GM23248 (cell line): Measurements from ENCODE around the gene CEP41. TPM values are rescaled to one million over a fixed set of nuclear protein-coding genes. Genes with fewer than 3 reads are reported as not detected.
A peak's percentile ranks its signal among the peaks of the same experiment; 100 is the strongest.
"Not testable (repeated sequence)": the region's sequence is repeated elsewhere in the genome, so short reads cannot be mapped to it uniquely, and the experiment has no call there.

ENCODE experiments used
- DNase-seq: peaks from one replicate; pipeline ENCODE4 v3.0.0-alpha.2; 2015
- H2AFZ ChIP-seq: fragments of 200-600 bp; sonication (generic); 2 replicates; pipeline ENCODE4 v1.6.1; 2016; ENCODE audit warnings: antibody characterized with exemption
- H3F3A ChIP-seq: fragments of 200-600 bp; sonication (generic); 2 replicates; pipeline ENCODE4 v1.6.1; 2016; ENCODE audit warnings: mild to moderate bottlenecking, antibody characterized with exemption, mixed run types; ENCODE audit not compliant: insufficient read depth
- H3K27ac ChIP-seq: fragments of 200-600 bp; sonication (generic); 2 replicates; pipeline ENCODE4 v1.5.1; 2016; ENCODE audit warnings: mild to moderate bottlenecking
- H3K27me3 ChIP-seq: fragments of 200-600 bp; sonication (generic); replicated peaks from 2 replicates; pipeline ENCODE4 v1.6.1; 2016; ENCODE audit warnings: mild to moderate bottlenecking; ENCODE audit not compliant: insufficient read depth
- H3K36me3 ChIP-seq: fragments of 200-600 bp; sonication (generic); 2 replicates; pipeline ENCODE4 v1.6.1; 2016; ENCODE audit warnings: low read depth, mild to moderate bottlenecking
- H3K4me1 ChIP-seq: fragments of 200-600 bp; sonication (generic); 2 replicates; pipeline ENCODE4 v1.6.1; 2016; ENCODE audit warnings: mild to moderate bottlenecking; ENCODE audit not compliant: insufficient read depth
- H3K4me2 ChIP-seq: fragments of 200-600 bp; sonication (generic); one replicate; pipeline ENCODE4 v1.6.1; 2016; ENCODE audit warnings: mild to moderate bottlenecking; ENCODE audit not compliant: unreplicated experiment
- H3K4me3 ChIP-seq: fragments of 200-600 bp; sonication (generic); 2 replicates; pipeline ENCODE4 v1.5.1; 2016; ENCODE audit warnings: mild to moderate bottlenecking
- H3K79me2 ChIP-seq: fragments of 200-600 bp; sonication (generic); 2 replicates; pipeline ENCODE4 v1.6.1; 2016; ENCODE audit warnings: mild to moderate bottlenecking; ENCODE audit not compliant: insufficient read depth
- H3K9ac ChIP-seq: fragments of 200-600 bp; sonication (generic); 2 replicates; pipeline ENCODE4 v1.6.1; 2016; ENCODE audit warnings: mild to moderate bottlenecking
- H3K9me2 ChIP-seq: fragments of 200-600 bp; sonication (generic); 2 replicates; pipeline ENCODE4 v1.6.1; 2016; ENCODE audit warnings: mixed run types, mild to moderate bottlenecking, moderate library complexity; ENCODE audit not compliant: insufficient read depth
- H3K9me3 ChIP-seq: fragments of 200-600 bp; sonication (generic); one replicate; pipeline ENCODE4 v1.6.1; 2017; ENCODE audit warnings: low read depth
- H4K20me1 ChIP-seq: fragments of 200-600 bp; sonication (generic); 2 replicates; pipeline ENCODE4 v1.6.0; 2016; ENCODE audit not compliant: insufficient read depth
- EZH2 ChIP-seq: fragments of 200-600 bp; sonication (generic); IDR thresholded peaks from 2 replicates; pipeline ENCODE4 v1.6.1; 2018; ENCODE audit warnings: antibody characterized with exemption, mild to moderate bottlenecking; ENCODE audit not compliant: insufficient read depth, poor library complexity, severe bottlenecking
- EZH2phosphoT487 ChIP-seq: fragments of 200-600 bp; sonication (generic); IDR thresholded peaks from 2 replicates; pipeline ENCODE4 v1.6.1; 2018; ENCODE audit warnings: antibody characterized with exemption, moderate library complexity, mild to moderate bottlenecking, low read depth; ENCODE audit not compliant: insufficient read depth
- WGBS, 2 experiments: methylation state at CpG; one replicate each; pipeline ENCODE4 v1.1.6; 2015 to 2017; ENCODE audit warnings: low lambda C conversion rate in 2 of 2, low coverage in 1 of 2; ENCODE audit errors: missing lambda C conversion rate in 2 of 2; 5-methylcytosine and 5-hydroxymethylcytosine counted together
- in situ Hi-C: fragments of 300-500 bp; cut with MboI; formaldehyde crosslinking; loops from 2 replicates; pipeline ENCODE4 v1.15.0; 2020
- polyA plus RNA-seq: library from polyadenylated mRNA; unstranded; fragments of >200 nt; fragmentation: Nextera tagmentation; extraction: Ambion mirVana; gene quantifications from 2 replicates; pipeline ENCODE4 v1.2.1, GENCODE V29; 2016
- total RNA-seq: library from RNA; depleted of rRNA; stranded (reverse); fragments of >200 nt; shearing (Covaris generic); gene quantifications from 2 replicates; pipeline ENCODE4 v1.2.3, GENCODE V29; 2014

Gene CEP41
- total and polyA plus RNA-seq, 2 experiments from 2014 or later, result 18.3 to 32.3 TPM

GRCh38 chr7:130377178-130377577 is 63.6 kb downstream of the CEP41 start:
- H3K79me2 ChIP-seq, result no peaks in the 10 kb centered on the region
- H4K20me1 ChIP-seq, result no peaks in the 10 kb centered on the region
- H3K27me3 ChIP-seq, result no peaks in the 10 kb centered on the region
- H3K4me3 ChIP-seq, result no peak overlapping the region
- no peaks in the 10 kb centered on the region for H3K36me3 ChIP-seq
- no peak overlapping the region for H2AFZ ChIP-seq
- 84 to 93% methylated on average over 6 of the region's 6 CpGs for WGBS, 2 experiments
- H3F3A ChIP-seq, result peaks cover 21% of the 10 kb centered on the region
- H3K9me3 ChIP-seq, result no peaks in the 10 kb centered on the region
- in situ Hi-C loops, result no loop called here
- TF ChIP-seq EZH2 (no peak), EZH2phosphoT487 (no peak)
- no peak for DNase-seq
- H3K27ac ChIP-seq, result no peak overlapping the region
- no peak overlapping the region for H3K4me2 ChIP-seq
- peaks cover 22% of the 10 kb centered on the region for H3K4me1 ChIP-seq
- no peaks in the 10 kb centered on the region for H3K9me2 ChIP-seq
- H3K9ac ChIP-seq, result no peak overlapping the region

DNA sequence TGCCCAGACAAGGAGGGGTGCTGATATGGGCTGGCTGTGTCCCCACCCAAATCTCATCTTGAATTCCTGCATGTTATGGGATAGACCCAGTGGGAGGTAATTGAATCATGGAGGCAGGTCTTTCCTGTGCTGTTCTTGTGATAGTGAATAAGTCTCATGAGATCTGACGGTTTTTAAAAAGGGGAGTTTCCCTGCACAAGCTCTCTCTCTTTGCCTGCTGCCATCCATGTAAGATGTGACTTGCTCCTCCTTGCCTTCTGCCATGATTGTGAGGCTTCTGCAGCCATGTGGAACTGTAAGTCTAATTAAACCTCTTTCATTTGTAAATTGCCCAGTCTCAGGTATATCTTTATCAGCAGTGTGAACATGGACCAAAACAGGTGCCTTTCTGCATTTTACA is 64.4 kb downstream of the CEP41 start:
- H3K4me3 ChIP-seq, H3K36me3 ChIP-seq, H3K4me2 ChIP-seq, H3K9ac ChIP-seq, H3K27ac ChIP-seq, H3K27me3 ChIP-seq, H3K9me3 ChIP-seq, in situ Hi-C loops, H3K9me2 ChIP-seq, H2AFZ ChIP-seq, H4K20me1 ChIP-seq, H3K79me2 ChIP-seq, DNase-seq: not testable (repeated sequence)
- H3K4me1 ChIP-seq, result peaks cover 24% of the 10 kb centered on the region
- H3F3A ChIP-seq, result peaks cover 24% of the 10 kb centered on the region
- WGBS, 2 experiments, result 64 to 94% methylated on average over 1 of the region's 1 CpG

DNA sequence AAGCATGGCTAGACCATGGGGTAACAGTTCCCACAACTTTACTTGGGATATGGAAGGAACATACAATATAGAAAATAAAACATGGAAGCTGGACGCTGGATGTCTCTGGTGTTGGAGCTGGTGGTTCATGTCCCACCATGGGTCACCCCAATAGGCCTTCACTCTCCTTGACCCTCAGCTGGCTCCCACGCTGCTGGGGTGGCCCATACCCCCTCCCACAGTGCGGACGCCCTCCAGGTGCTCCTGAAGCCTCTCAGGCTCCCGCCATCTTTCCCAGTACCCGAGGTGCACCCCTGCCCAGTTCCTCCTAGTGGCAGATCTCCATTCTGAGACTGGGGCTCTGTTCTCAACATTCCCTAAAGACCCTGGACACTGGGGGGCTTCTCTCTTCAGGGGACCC is 66.3 kb downstream of the CEP41 start:
- no peaks in the 10 kb centered on the region for H4K20me1 ChIP-seq
- peaks cover 44% of the 10 kb centered on the region for H3K4me1 ChIP-seq
- H3K27me3 ChIP-seq, result no peaks in the 10 kb centered on the region
- H3F3A ChIP-seq, result peaks cover 38% of the 10 kb centered on the region
- H3K27ac ChIP-seq, result peak overlapping the region; percentile 94
- H3K9me2 ChIP-seq, result no peaks in the 10 kb centered on the region
- 91 to 93% methylated on average over 6 of the region's 6 CpGs for WGBS, 2 experiments
- no peak overlapping the region for H3K9ac ChIP-seq
- H3K36me3 ChIP-seq, result no peaks in the 10 kb centered on the region
- no peak for DNase-seq
- H3K9me3 ChIP-seq, result no peaks in the 10 kb centered on the region
- TF ChIP-seq EZH2phosphoT487 (no peak), EZH2 (no peak)
- H3K79me2 ChIP-seq, result no peaks in the 10 kb centered on the region
- in situ Hi-C loops, result no loop called here
- H3K4me3 ChIP-seq, result no peak overlapping the region
- H2AFZ ChIP-seq, result peak overlapping the region; percentile 95
- H3K4me2 ChIP-seq, result no peak overlapping the region

- TF ChIP-seq EZH2, result no peak
- 74 to 76% methylated on average over 11 of the region's 11 CpGs for WGBS, 2 experiments
- H3K9ac ChIP-seq, result peak overlapping the region; percentile 81
Measured at GRCh38 chr7:130372402-130373165, 68.2 kb downstream of the CEP41 start.

DNA sequence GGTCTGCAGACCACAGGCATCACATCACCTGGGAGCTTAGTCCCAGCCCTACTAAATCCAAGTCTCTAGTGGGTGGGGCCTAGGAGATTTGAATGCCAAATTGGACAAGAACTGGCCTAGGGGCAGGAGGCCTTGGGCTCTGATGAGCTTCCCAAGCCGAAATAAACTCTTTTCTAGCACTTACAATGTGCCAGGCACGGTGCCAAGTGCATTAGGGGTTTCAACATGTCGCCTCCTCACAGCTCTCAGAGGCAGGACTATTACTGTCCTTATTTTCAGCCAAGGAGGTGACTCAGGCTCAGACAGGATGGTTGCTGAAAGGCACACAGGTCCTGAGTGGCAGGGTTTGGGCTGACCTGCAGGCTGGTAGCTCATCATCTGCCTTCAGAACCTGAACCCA is 69.8 kb downstream of the CEP41 start:
- Histone ChIP-seq H3K27ac (no peak overlapping the region), H2AFZ (no peak overlapping the region)

More at GRCh38 chr7:130372402-130373165, 68.2 kb downstream of the CEP41 start:
- in situ Hi-C loops, result no loop called here
- Histone ChIP-seq H3K4me3 (no peak overlapping the region), H3K36me3 (no peaks in the 10 kb centered on the region), H3K27ac (peak overlapping the region; percentile 94), H2AFZ (peak overlapping the region; percentile 95; the same call in 1 of the 2 replicates), H3F3A (peaks cover 41% of the 10 kb centered on the region), H3K9me2 (no peaks in the 10 kb centered on the region), H4K20me1 (no peaks in the 10 kb centered on the region), H3K4me2 (peak overlapping the region; percentile 58), H3K9me3 (no peaks in the 10 kb centered on the region), H3K4me1 (peaks cover 52% of the 10 kb centered on the region), H3K79me2 (no peaks in the 10 kb centered on the region), H3K27me3 (no peaks in the 10 kb centered on the region)
- no peak for DNase-seq

More for the DNA sequence above, 69.8 kb downstream of the CEP41 start:
- Histone ChIP-seq H3K79me2 (no peaks in the 10 kb centered on the region), H4K20me1 (no peaks in the 10 kb centered on the region), H3K36me3 (no peaks in the 10 kb centered on the region), H3K9ac (no peak overlapping the region), H3K9me2 (no peaks in the 10 kb centered on the region), H3F3A (peaks cover 41% of the 10 kb centered on the region), H3K9me3 (no peaks in the 10 kb centered on the region), H3K27me3 (no peaks in the 10 kb centered on the region), H3K4me1 (peaks cover 66% of the 10 kb centered on the region), H3K4me2 (no peak overlapping the region), H3K4me3 (no peak overlapping the region)
- DNase-seq, result peak; percentile 76
- in situ Hi-C loops, result no loop called here
- 10 to 15% methylated on average over 3 of the region's 3 CpGs for WGBS, 2 experiments
- TF ChIP-seq EZH2 (no peak), EZH2phosphoT487 (no peak)
